Effector CD8-positive, alpha-beta T cell (primary cell): Measurements from ENCODE around the gene GUCY2C.

Experiments
- DNase-seq: peaks from one replicate; lab custom pipeline; 2025; lab: John Stamatoyannopoulos, UW

Gene GUCY2C

GRCh38 chr12:14571779-14572178 is 124.6 kb downstream of the GUCY2C start:
- no peak for DNase-seq

GRCh38 chr12:14570231-14570630 is 126.2 kb downstream of the GUCY2C start:
- DNase-seq = no peak

- DNase-seq = no peak
Measured at GRCh38 chr12:14567351-14568162, 128.8 kb downstream of the GUCY2C start, which contains the start of gene PLBD1. TSS of gene PLBD1 (minus strand) at chr12:14567883. CDS start at chr12:14567696, 187 bp downstream.

- DNase-seq = no peak
Measured at GRCh38 chr12:14564336-14564959, 132.0 kb downstream of the GUCY2C start.

GRCh38 chr12:14563046-14563445 is 133.4 kb downstream of the GUCY2C start:
- DNase-seq = no peak
